ENCODE data around the gene LRRC2. TPM values are rescaled to one million over a fixed set of nuclear protein-coding genes. Genes with fewer than 3 reads are reported as not detected.

The LRRC2 gene
- total RNA-seq, 1 donor = 2.2 TPM

- no peak overlapping the region for H3K4me3 ChIP-seq (ENCODE audit: low read depth, low read length)
- TF ChIP-seq CTCF (IDR thresholded peaks at IDR 0.05; ENCODE audit: insufficient read depth, low read depth, low read length) = no peak
- DNase-seq (ENCODE audit: low read depth) = no peak
Measured at GRCh38 chr3:46576386-46576785, 10.3 kb upstream of the LRRC2 start.

GRCh38 chr3:46575577-46576222 lies 9.6 kb upstream of the LRRC2 start:
- H3K4me3 ChIP-seq (ENCODE audit: low read depth, low read length) = no peak overlapping the region
- no peak for TF ChIP-seq CTCF (IDR thresholded peaks at IDR 0.05; ENCODE audit: insufficient read depth, low read depth, low read length)
- no peak for DNase-seq (ENCODE audit: low read depth)

- TF ChIP-seq CTCF (IDR thresholded peaks at IDR 0.05; ENCODE audit: insufficient read depth, low read depth, low read length) = no peak
- no peak overlapping the region for H3K4me3 ChIP-seq (ENCODE audit: low read depth, low read length)
- DNase-seq (ENCODE audit: low read depth) = no peak
Measured at GRCh38 chr3:46574881-46575576, 8.9 kb upstream of the LRRC2 start.

- no peak for TF ChIP-seq CTCF (IDR thresholded peaks at IDR 0.05; ENCODE audit: insufficient read depth, low read depth, low read length)
- DNase-seq (ENCODE audit: low read depth) = no peak
Measured at GRCh38 chr3:46574243-46574646, 8.1 kb upstream of the LRRC2 start.

GRCh38 chr3:46573701-46574100 lies 7.6 kb upstream of the LRRC2 start:
- no peak for DNase-seq (ENCODE audit: low read depth)
- H3K4me3 ChIP-seq (ENCODE audit: low read depth, low read length) = no peak overlapping the region
- TF ChIP-seq CTCF (IDR thresholded peaks at IDR 0.05; ENCODE audit: insufficient read depth, low read depth, low read length) = no peak

More at GRCh38 chr3:46574243-46574646, 8.1 kb upstream of the LRRC2 start:
- H3K4me3 ChIP-seq (ENCODE audit: low read depth, low read length) = no peak overlapping the region

GRCh38 chr3:46571684-46572083 lies 5.6 kb upstream of the LRRC2 start:
- no peak for TF ChIP-seq CTCF (IDR thresholded peaks at IDR 0.05; ENCODE audit: insufficient read depth, low read depth, low read length)
- no peak overlapping the region for H3K4me3 ChIP-seq (ENCODE audit: low read depth, low read length)
- no peak for DNase-seq (ENCODE audit: low read depth)

All from fibroblast of villous mesenchyme (primary cell).